ENCODE data around the gene S100A1. TPM values are rescaled to one million over a fixed set of nuclear protein-coding genes. Genes with fewer than 3 reads are reported as not detected.
"Not testable (repeated sequence)": the region's sequence is repeated elsewhere in the genome, so short reads cannot be mapped to it uniquely, and the experiment has no call there.

S100A1 gene
- polyA plus RNA-seq, 3 donors: 21.0 to 29.1 (median 26.7) TPM

DNA sequence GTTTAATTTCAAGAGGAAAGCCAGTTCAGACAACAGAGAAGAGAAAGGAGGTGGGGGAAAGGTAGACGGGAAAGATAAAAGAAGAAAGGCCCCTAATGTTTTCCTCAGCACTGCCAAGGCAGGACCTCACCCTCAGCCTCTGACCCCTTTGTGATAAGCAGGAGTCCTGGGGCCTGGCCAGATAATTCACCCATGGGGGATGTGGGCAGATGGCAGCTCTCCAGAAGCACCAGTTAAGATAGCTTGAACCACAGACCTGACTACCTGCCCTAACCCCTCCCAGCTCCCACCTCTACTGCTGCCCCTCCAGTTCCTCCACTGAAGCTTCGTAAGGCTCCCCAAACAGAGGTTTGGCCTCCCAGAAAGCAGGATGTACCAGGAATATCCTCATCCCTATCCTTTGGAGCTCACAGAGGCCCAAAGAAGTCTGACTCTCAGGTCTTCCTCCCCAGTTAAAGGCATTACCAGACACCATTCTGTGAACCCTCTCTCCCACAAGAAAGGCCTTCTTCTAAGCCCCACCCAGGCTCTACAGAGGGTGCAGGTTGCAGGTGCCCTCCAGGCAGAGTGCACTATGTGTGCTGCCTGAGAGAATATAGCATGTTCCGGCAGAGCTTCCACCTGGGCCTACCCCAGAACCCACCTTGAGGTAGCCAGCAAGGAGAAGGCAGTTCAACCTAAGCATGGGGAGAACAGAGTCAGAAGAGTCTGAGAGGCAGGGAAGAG, 21.1 kb downstream of the S100A1 start:
- DNase-seq: no peak

GRCh38 chr1:153649863-153650235, 21.6 kb downstream of the S100A1 start:
- DNase-seq: no peak

GRCh38 chr1:153651771-153652170, 23.5 kb downstream of the S100A1 start:
- no peak for DNase-seq

GRCh38 chr1:153652805-153653500, 24.7 kb downstream of the S100A1 start:
- DNase-seq: no peak

GRCh38 chr1:153655333-153655732, 27.1 kb downstream of the S100A1 start:
- DNase-seq: no peak

DNA sequence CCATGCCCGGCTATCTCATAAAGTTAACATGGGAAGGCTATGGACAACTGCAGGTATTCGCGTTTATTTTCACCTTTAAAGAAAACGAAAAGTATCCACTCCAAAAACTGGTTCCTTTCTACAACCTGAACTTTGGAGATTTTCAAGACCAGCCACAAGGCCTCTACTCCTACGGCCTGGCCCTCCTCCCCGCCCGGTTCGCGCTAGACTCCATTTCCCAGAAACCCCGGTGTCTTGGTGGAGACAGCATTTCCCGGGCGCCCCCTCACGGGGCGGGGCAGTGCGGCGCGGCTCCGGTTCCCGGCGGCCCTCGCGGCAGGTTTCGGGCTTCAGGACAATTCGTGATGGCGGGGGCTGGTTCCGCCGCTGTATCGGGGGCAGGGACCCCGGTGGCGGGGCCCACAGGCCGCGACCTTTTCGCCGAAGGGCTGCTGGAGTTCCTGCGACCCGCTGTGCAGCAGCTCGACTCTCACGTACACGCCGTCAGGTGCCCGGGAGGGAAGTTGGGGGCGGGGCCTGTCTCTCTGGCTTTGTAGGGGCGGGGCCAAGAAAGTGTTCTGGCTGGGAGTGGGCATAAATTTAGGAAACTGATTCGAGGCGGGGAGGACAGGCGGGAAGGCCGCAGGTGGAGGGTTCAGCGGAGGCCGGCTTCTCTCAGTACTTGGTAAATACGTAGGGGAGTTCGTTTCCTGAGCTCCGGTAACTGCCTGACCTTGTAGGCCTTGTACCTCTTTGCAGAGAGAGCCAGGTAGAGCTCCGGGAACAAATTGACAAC, 30.4 kb downstream of the S100A1 start, which contains the start of gene SNAPIN:
Gene SNAPIN, plus strand, starts transcription at position 304 of the 775 bp plus-strand sequence. Its CDS starts 41 bp downstream, at position 345.
- DNase-seq: peak; percentile 92

DNA sequence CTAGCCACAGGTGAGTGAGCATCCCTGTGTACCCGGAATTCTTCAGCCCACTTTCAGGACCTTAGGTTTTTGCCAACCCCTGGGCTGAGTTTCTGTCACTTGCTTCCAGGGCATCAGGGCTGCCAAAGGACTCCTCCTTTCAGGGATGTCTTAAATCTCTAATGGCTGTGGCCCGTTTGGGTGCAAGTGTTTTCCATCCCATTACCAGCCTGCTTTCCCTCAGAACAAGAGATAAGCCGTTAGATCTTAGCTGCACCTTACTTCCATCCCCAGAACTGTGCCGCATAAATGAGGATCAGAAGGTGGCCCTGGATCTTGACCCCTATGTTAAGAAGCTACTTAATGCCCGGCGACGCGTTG, 30.9 kb downstream of the S100A1 start:
- no peak for DNase-seq

- DNase-seq: no peak
These were observed 31.4 kb downstream of the S100A1 start for GRCh38 chr1:153659656-153660055.

DNA sequence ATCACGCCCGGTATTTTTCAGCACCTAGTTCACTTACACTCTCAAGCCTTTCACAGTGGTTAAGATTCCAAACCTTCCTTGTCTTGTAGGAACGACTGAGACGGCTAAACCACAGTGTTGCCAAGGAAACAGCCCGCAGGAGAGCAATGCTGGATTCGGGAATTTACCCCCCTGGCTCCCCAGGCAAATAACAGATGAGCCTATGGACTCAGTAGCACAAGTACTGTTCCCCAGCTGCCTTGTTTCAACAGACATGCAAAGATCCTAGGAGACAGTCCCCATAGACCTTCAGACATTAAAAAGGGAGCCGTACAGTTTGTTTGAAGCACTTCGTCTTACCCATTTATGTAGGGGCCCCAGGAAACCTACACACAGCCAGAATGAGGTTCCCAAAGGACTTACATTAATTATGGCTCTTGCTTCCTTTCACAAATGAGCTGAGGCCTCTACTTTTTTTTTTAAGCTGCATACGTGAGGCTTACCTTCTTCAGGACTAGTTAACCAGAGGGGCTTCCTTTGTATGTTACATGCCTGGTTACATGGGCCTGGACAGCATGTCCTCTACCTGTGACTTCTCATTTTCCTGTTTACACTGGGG, 33.0 kb downstream of the S100A1 start:
- DNase-seq: no peak

- DNase-seq: no peak
These were observed 34.0 kb downstream of the S100A1 start for GRCh38 chr1:153662269-153662668.

DNA sequence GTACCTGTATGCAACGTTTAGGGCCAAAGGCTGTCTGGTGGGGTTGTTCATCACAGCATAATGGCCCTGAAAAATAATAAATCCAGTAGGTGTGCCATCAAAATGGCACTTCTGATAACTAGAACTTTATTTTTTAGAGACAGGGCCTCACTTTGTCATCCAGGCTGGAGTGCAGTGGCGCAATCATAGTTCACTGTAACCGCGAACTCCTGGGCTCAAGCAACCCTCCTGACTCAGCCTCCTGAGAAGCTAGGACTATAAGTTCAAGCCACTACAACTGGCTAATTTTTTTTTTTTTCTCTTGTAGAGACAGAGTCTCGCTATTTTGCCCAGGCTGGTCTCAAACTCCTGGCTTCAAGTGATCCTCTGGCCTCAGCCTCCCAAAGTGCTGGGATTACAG, 35.0 kb downstream of the S100A1 start:
- no peak for DNase-seq

DNA sequence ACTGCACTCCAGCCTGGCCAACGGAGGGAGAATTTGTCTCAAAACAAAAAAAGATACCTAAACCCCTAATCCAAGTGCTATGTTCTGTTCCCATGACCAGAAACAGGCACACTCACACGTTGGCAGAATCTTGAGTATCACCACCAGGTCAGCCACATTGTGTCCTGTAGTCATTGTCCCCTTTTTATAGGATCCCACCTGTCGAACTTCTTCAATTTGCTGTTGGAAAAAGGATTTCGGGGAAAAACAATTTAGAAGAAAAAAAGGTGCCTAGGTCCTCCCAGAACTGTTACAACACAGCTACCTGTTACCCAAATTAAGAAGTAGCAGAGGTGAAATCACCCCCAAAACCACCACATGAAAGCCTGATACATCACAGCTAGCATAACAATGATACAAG, 39.2 kb downstream of the S100A1 start:
- DNase-seq: no peak

DNA sequence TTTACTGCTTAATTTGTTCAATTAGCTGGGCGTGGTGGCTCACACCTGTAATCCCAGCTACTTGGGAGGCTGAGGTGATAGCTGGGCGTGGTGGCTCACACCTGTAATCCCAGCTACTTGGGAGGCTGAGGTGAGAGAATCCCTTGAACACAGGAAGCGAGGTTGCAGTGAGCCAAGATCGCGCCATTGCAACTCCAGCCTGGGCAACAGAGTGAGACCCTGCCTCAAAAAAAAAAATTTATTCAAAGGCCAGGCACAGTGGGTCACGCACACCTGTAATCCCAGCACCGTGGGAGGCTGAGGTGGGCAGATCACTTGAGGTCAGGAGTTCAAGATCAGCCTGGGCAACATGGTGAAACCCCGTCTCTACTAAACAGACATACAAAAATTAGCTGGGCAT, 40.4 kb downstream of the S100A1 start:
- DNase-seq: not testable (repeated sequence)

- no peak for DNase-seq
These were observed 41.4 kb downstream of the S100A1 start for GRCh38 chr1:153669606-153670005.

GRCh38 chr1:153670257-153670858, 42.1 kb downstream of the S100A1 start:
- no peak for DNase-seq

- DNase-seq: peak; percentile 100
These were observed 42.8 kb downstream of the S100A1 start, which contains the start of gene ILF2 for GRCh38 chr1:153670859-153671627. Gene ILF2 (minus strand): TSS chr1:153670993. CDS start chr1:153670922, 71 bp downstream.

DNA sequence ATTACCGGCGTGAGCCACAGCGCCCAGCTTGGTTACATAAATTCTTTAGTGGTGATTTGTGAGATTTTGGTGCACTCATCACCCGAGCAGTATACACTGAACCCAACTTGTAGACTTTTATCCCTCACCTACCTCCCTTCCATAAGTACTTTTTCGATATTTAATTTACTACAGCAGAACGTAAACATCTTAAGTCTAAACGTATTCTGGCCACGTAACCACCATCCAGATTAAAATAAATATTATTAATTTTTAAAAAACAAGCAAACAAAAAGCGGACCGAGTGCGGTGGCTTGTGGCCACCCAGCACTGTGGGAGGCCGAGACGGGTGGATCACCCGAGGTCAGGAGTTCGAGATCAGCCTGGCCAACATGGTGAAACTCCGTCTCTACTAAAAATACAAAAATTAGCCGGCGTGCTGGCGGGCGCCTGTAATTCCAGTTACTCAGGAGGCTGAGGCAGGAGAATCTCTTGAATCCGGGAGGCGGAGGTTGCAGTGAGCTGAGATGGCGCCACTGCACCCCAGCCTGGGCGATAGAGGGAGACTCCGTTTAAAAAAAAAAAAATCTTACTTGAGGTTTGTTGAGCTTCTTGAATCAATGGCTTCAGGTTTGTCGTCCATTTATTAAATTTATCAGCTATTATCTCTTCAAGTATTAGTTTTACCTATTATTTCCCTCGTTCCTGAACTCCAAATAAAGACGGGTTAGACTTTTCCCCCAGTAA, 43.6 kb downstream of the S100A1 start:
- DNase-seq: not testable (repeated sequence)

- DNase-seq: no peak
These were observed 45.3 kb downstream of the S100A1 start for GRCh38 chr1:153673511-153673910.

- DNase-seq: peak; percentile 60
These were observed 49.7 kb downstream of the S100A1 start for GRCh38 chr1:153677718-153678518.
